SK-N-SH (cell line): Measurements from ENCODE around the gene KRT14. TPM values are rescaled to one million over a fixed set of nuclear protein-coding genes. Genes with fewer than 3 reads are reported as not detected.

Experiments
- CTCF ChIA-PET: fragments of 300-600, 350-600 bp; formaldehyde crosslinking; extraction: SDS; loops from one replicate; lab custom pipeline; 2021; lab: Yijun Ruan, JAX
- POLR2A ChIA-PET: fragments of 350-600 bp; sonication (Branson Sonifier 250); formaldehyde crosslinking; extraction: SDS; loops from one replicate; lab custom pipeline; 2020; ENCODE audit warnings: antibody characterized with exemption, inconsistent platforms; lab: Yijun Ruan, JAX
- DNase-seq: peaks from one replicate; pipeline ENCODE4 v3.0.0; 2012
- H2AFZ ChIP-seq: fragments of 200-600 bp; sonication (generic); 2 replicates; pipeline ENCODE4 v1.8.1; 2016; ENCODE audit warnings: antibody characterized with exemption, mild to moderate bottlenecking, low read depth
- H3F3A ChIP-seq: fragments of 200-600 bp; sonication (generic); replicated peaks from 2 replicates; pipeline ENCODE3; 2016; ENCODE audit warnings: antibody characterized with exemption, mild to moderate bottlenecking; ENCODE audit not compliant: insufficient read depth
- H3K27ac ChIP-seq, 2 experiments: fragments of 200-500 bp in 1 of 2; fragments of 200-600 bp in 1 of 2; sonication (Bioruptor generic) in 1 of 2; sonication (generic), shearing (Covaris generic) in 1 of 2; 2 replicates each; pipeline versions ENCODE4 v1.5.1 to v1.6.1; 2014 to 2016; ENCODE audit warnings: low read depth in 2 of 2, inconsistent platforms in 1 of 2, low read length in 1 of 2, mild to moderate bottlenecking in 1 of 2, mixed read lengths in 1 of 2
- H3K27me3 ChIP-seq: fragments of 200-600 bp; sonication (generic), shearing (Covaris generic); 2 replicates; pipeline ENCODE4 v1.6.1; 2016; ENCODE audit warnings: mixed run types; ENCODE audit not compliant: insufficient read depth
- H3K36me3 ChIP-seq, 2 experiments: fragments of 200-500 bp in 1 of 2; fragments of 200-600 bp in 1 of 2; sonication (Bioruptor generic) in 1 of 2; sonication (generic) in 1 of 2; replicated peaks in 1 of 2; 2 replicates each; pipeline versions ENCODE3 to v1.5.1; 2014 to 2016; ENCODE audit warnings: low read length in 1 of 2, mild to moderate bottlenecking in 1 of 2; ENCODE audit not compliant: insufficient read depth in 2 of 2, control insufficient read depth in 1 of 2
- H3K4me1 ChIP-seq, 2 experiments: fragments of 200-500 bp in 1 of 2; fragments of 200-600 bp in 1 of 2; sonication (Bioruptor generic) in 1 of 2; sonication (generic), shearing (Covaris generic) in 1 of 2; 2 replicates each; pipeline versions ENCODE4 v1.5.1 to v1.6.1; 2014 to 2016; ENCODE audit warnings: low read depth in 1 of 2, low read length in 1 of 2, mixed run types in 1 of 2; ENCODE audit not compliant: insufficient read depth in 2 of 2, control insufficient read depth in 1 of 2
- H3K4me2 ChIP-seq: fragments of 200-600 bp; sonication (generic), shearing (Covaris generic); 2 replicates; pipeline ENCODE4 v1.6.1; 2017; ENCODE audit warnings: mixed run types
- H3K4me3 ChIP-seq, 2 experiments: fragments of 200-500 bp in 1 of 2; fragments of 200-600 bp in 1 of 2; sonication (Bioruptor generic) in 1 of 2; sonication (generic), shearing (Covaris generic) in 1 of 2; 2 replicates each; pipeline versions ENCODE4 v1.5.1 to v1.8.1; 2014 to 2016; ENCODE audit warnings: low read depth in 2 of 2, inconsistent platforms in 1 of 2, low read length in 1 of 2, mild to moderate bottlenecking in 1 of 2, mixed read lengths in 1 of 2, moderate library complexity in 1 of 2
- H3K79me2 ChIP-seq: fragments of 200-600 bp; sonication (generic); 2 replicates; pipeline ENCODE4 v1.8.1; 2017; ENCODE audit warnings: mild to moderate bottlenecking; ENCODE audit not compliant: insufficient read depth
- H3K9ac ChIP-seq: fragments of 200-600 bp; sonication (generic); 2 replicates; pipeline ENCODE4 v1.6.1; 2017; ENCODE audit warnings: mixed run types
- H3K9me2 ChIP-seq: fragments of 200-600 bp; sonication (generic); 2 replicates; pipeline ENCODE4 v1.6.1; 2017; ENCODE audit warnings: mixed run types
- H3K9me3 ChIP-seq: fragments of 200-600 bp; sonication (generic); 2 replicates; pipeline ENCODE4 v1.6.1; 2017; ENCODE audit warnings: mixed run types, mild to moderate bottlenecking, moderate library complexity
- H4K20me1 ChIP-seq: fragments of 200-600 bp; sonication (generic); 2 replicates; pipeline ENCODE4 v1.6.1; 2017; ENCODE audit warnings: mild to moderate bottlenecking, mixed run types; ENCODE audit not compliant: insufficient read depth
- CHD2 ChIP-seq: fragments of 150-350 bp; IDR thresholded peaks from 2 replicates; pipeline ENCODE4 v1.6.1; 2018; ENCODE audit warnings: low read length; ENCODE audit not compliant: partially characterized antibody
- ELF1 ChIP-seq: IDR thresholded peaks from 2 replicates; pipeline ENCODE4 v1.4.0; 2012
- FOSL2 ChIP-seq: IDR thresholded peaks from 2 replicates; pipeline ENCODE4 v1.4.0; 2012; ENCODE audit warnings: low read depth, mild to moderate bottlenecking, moderate library complexity, borderline replicate concordance
- FOXM1 ChIP-seq: IDR thresholded peaks from 2 replicates; pipeline ENCODE4 v1.4.0; 2012; ENCODE audit warnings: low read depth, mild to moderate bottlenecking
- GABPA ChIP-seq: IDR thresholded peaks from 2 replicates; pipeline ENCODE4 v1.4.0; 2012; ENCODE audit warnings: low read depth, mild to moderate bottlenecking
- IRF3 ChIP-seq: fragments of 150-350 bp; IDR thresholded peaks from 2 replicates; pipeline ENCODE4 v1.6.1; 2016; ENCODE audit warnings: mild to moderate bottlenecking, low read depth, low read length
- MEF2A ChIP-seq: IDR thresholded peaks from 2 replicates; pipeline ENCODE4 v1.4.0; 2012; ENCODE audit warnings: low read depth, borderline replicate concordance
- MXI1 ChIP-seq: IDR thresholded peaks from 2 replicates; pipeline ENCODE4 v1.6.1; 2012; ENCODE audit warnings: mild to moderate bottlenecking, low read depth, low read length, improper control_type of control experiment
- NFIC ChIP-seq: IDR thresholded peaks from 2 replicates; pipeline ENCODE4 v1.4.0; 2012; ENCODE audit warnings: borderline replicate concordance
- NRF1 ChIP-seq: IDR thresholded peaks from 2 replicates; pipeline ENCODE4 v1.6.1; 2012; ENCODE audit warnings: low read depth, mild to moderate bottlenecking, low read length
- POLR2AphosphoS5 ChIP-seq: IDR thresholded peaks from 2 replicates; pipeline ENCODE4 v1.6.1; 2012; ENCODE audit warnings: low read depth, low read length
- RCOR1 ChIP-seq: fragments of 150-350 bp; IDR thresholded peaks from 2 replicates; pipeline ENCODE4 v1.6.1; 2017; ENCODE audit warnings: antibody characterized with exemption, low read length
- REST ChIP-seq: IDR thresholded peaks from 2 replicates; pipeline ENCODE4 v1.6.1; 2012; ENCODE audit warnings: mild to moderate bottlenecking, low read depth, low read length, moderate library complexity
- RFX5 ChIP-seq: IDR thresholded peaks from 2 replicates; pipeline ENCODE4 v1.6.1; 2012; ENCODE audit warnings: mild to moderate bottlenecking, improper control_type of control experiment, low read length
- RXRA ChIP-seq: IDR thresholded peaks from 2 replicates; pipeline ENCODE4 v1.4.0; 2012; ENCODE audit warnings: low read depth, mild to moderate bottlenecking, borderline replicate concordance
- SMC3 ChIP-seq: IDR thresholded peaks from 2 replicates; pipeline ENCODE4 v1.6.1; 2012; ENCODE audit warnings: low read depth, low read length, improper control_type of control experiment
- TAF1 ChIP-seq: IDR thresholded peaks from 2 replicates; pipeline ENCODE4 v1.6.1; 2012; ENCODE audit warnings: low read depth, mild to moderate bottlenecking, low read length, moderate library complexity, borderline replicate concordance
- TEAD4 ChIP-seq: IDR thresholded peaks from 2 replicates; pipeline ENCODE4 v1.4.0; 2012; ENCODE audit warnings: mild to moderate bottlenecking, borderline replicate concordance; ENCODE audit not compliant: insufficient read depth
- YY1 ChIP-seq: IDR thresholded peaks from 2 replicates; pipeline ENCODE4 v1.4.0; 2012; ENCODE audit warnings: low read depth, mild to moderate bottlenecking
- ZBTB33 ChIP-seq: IDR thresholded peaks from 2 replicates; pipeline ENCODE4 v1.4.0; 2012; ENCODE audit warnings: low read depth, borderline replicate concordance
- WGBS: methylation state at CpG from one replicate; pipeline ENCODE4 v1.1.6; 2017; ENCODE audit warnings: low lambda C conversion rate; 5-methylcytosine and 5-hydroxymethylcytosine counted together
- polyA plus RNA-seq, 3 experiments: library from polyadenylated mRNA; depleted of rRNA; stranded (reverse); fragments of >200 nt; gene quantifications; 2 replicates each; pipeline ENCODE4 v1.2.3, GENCODE V29; 2012

Gene KRT14
- polyA plus RNA-seq, 1 of the 3 experiments (the other 2 are of a cell fraction): not detected

GRCh38 chr17:41553987-41554680, 32.6 kb downstream of the KRT14 start:
- TF ChIP-seq YY1: no peak
- no peak for TF ChIP-seq FOSL2
- TF ChIP-seq IRF3: no peak
- TF ChIP-seq NRF1: no peak
- no peak for TF ChIP-seq MEF2A
- TF ChIP-seq GABPA: no peak
- no peak for TF ChIP-seq ELF1
- no peak for TF ChIP-seq SMC3
- TF ChIP-seq REST: no peak
- no peak for TF ChIP-seq POLR2AphosphoS5
- no peak for TF ChIP-seq TAF1
- no peak for TF ChIP-seq ZBTB33
- no peak for TF ChIP-seq RCOR1
- TF ChIP-seq CHD2: no peak
- TF ChIP-seq NFIC: no peak
- TF ChIP-seq MXI1: no peak
- TF ChIP-seq RXRA: no peak
- no peak for TF ChIP-seq RFX5
- no peak for TF ChIP-seq FOXM1
- TF ChIP-seq TEAD4: no peak
- TF ChIP-seq, all 33 proteins: peak for 0
- CTCF ChIA-PET: interaction anchor here (1.7 to 25.5 kb wide), 3 partner anchors 11 to 110 kb away, joined by 4 to 646 read pairs (median 534); no protein-coding TSS in a partner anchor
- peaks cover 4% of the 10 kb centered on the region for H3F3A ChIP-seq
- H4K20me1 ChIP-seq: no peaks in the 10 kb centered on the region
- no peak overlapping the region for H3K4me3 ChIP-seq
- H3K4me1 ChIP-seq: peaks cover under 1% of the 10 kb centered on the region in 2 experiments; a peak in 2 of 4 replicates
- POLR2A ChIA-PET: no interaction called here
- no peak overlapping the region for H2AFZ ChIP-seq
- peaks cover 19% of the 10 kb centered on the region; the same call in 1 of the 2 replicates for H3K27me3 ChIP-seq
- no peaks in the 10 kb centered on the region for H3K9me2 ChIP-seq
- H3K9ac ChIP-seq: no peak overlapping the region
- H3K79me2 ChIP-seq: no peaks in the 10 kb centered on the region
- WGBS: 74% methylated on average over 8 of the region's 8 CpGs
- no peak for DNase-seq
- H3K9me3 ChIP-seq: no peaks in the 10 kb centered on the region
- no peak overlapping the region for H3K4me2 ChIP-seq
- H3K36me3 ChIP-seq: no peaks in the 10 kb centered on the region
- no peak overlapping the region for H3K27ac ChIP-seq
